ENCODE results near the gene FAM124B.

Gene FAM124B

DNA sequence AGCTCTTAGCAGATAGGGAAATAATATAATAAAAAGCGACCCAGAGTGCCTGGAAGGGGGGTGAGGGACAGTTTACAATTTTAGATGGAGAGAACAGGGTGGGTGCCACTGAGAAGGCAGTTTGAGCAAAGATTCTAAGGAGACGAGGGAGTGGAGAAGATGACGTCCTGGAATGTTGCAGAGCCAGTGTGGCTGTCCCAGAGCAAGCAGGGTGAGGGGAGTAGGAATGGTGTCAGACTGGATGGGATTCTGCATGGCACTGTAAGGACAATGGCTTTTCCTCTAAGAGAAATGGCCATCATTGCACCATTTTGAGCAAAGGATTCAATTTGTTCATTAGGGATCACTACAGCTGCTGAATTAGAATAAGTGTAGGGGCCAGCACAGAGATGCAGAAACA, 73.1 kb downstream of the FAM124B start:
- peak overlapping the region; percentile 5 for H3K4me2 ChIP-seq (ENCODE audit: low read length)
- no peak overlapping the region for H3K4ac ChIP-seq (ENCODE audit: low read depth, low read length)
- peak; percentile 72 to 87 for DNase-seq
- H3K4me3 ChIP-seq (ENCODE audit: low read depth, low read length) = no peak overlapping the region
- no peaks in the 10 kb centered on the region for H3K36me3 ChIP-seq (ENCODE audit: control insufficient read depth in 1 of 2, insufficient read depth in 2 of 2, low read length in 2 of 2)
- no peak overlapping the region for H4K91ac ChIP-seq (ENCODE audit: low read depth, low read length)
- H2BK120ac ChIP-seq (ENCODE audit: insufficient read depth, low read length, poor library complexity) = no peak overlapping the region
- no peak overlapping the region for H4K12ac ChIP-seq (ENCODE audit: low read depth, low read length)
- H3K27me3 ChIP-seq (ENCODE audit: insufficient read depth, low read length) = no peaks in the 10 kb centered on the region
- H2AFZ ChIP-seq (ENCODE audit: insufficient read depth, low read length, poor library complexity) = no peak overlapping the region
- H3K18ac ChIP-seq (ENCODE audit: low read length) = no peak overlapping the region
- no peaks in the 10 kb centered on the region for H3K79me2 ChIP-seq (ENCODE audit: control insufficient read depth, insufficient read depth, low read length, poor library complexity)
- no peak overlapping the region for H3K9ac ChIP-seq (ENCODE audit: low read length)
- peaks cover 7 to 18% of the 10 kb centered on the region in 2 experiments for H3K4me1 ChIP-seq (ENCODE audit: control insufficient read depth in 1 of 2, insufficient read depth in 2 of 2, low read length in 2 of 2)
- no peak overlapping the region for H2BK12ac ChIP-seq (ENCODE audit: low read length)
- no CpG with 5 or more reads among the region's 3 CpGs for WGBS (ENCODE audit: extremely low coverage, insufficient coverage, insufficient read length)
- H3K79me1 ChIP-seq (ENCODE audit: low read length) = peaks cover 9% of the 10 kb centered on the region
- no peak overlapping the region for H3K14ac ChIP-seq (ENCODE audit: low read length)
- no peak overlapping the region for H2AK5ac ChIP-seq (ENCODE audit: low read length)
- peak overlapping the region; percentile 51 for H3K27ac ChIP-seq (ENCODE audit: low read depth, low read length)
- no peak overlapping the region for H3K23ac ChIP-seq (ENCODE audit: low read length)
- H4K8ac ChIP-seq (ENCODE audit: low read depth, low read length) = no peak overlapping the region
- peaks cover 2% of the 10 kb centered on the region for H3K9me3 ChIP-seq (ENCODE audit: insufficient read depth, low read depth, low read length)
- H2BK5ac ChIP-seq (ENCODE audit: low read depth, low read length, poor library complexity) = no peak overlapping the region

Measured in trophoblast cell (in vitro differentiated cells and primary cell).